HG03378 (cell line): ENCODE results near the gene MMAA.
"Not testable (repeated sequence)": the region's sequence is repeated elsewhere in the genome, so short reads cannot be mapped to it uniquely, and the experiment has no call there.

Experiments
- ATAC-seq: cut with Tn5 transposase; IDR thresholded peaks from one replicate; pipeline ENCODE4 v1.9.1; 2021; ENCODE audit warnings: mild to moderate bottlenecking, moderate library complexity; ENCODE audit not compliant: unreplicated experiment

MMAA gene

GRCh38 chr4:145618932-145619638 is at the start of gene MMAA:
Gene MMAA, plus strand, starts transcription at chr4:145619385. Its CDS starts 19,755 bp downstream, at chr4:145639140.
- peak; percentile 67 for ATAC-seq

GRCh38 chr4:145574546-145574945 is 44.6 kb upstream of the MMAA start:
- not testable (repeated sequence) for ATAC-seq

- no peak for ATAC-seq
These were observed 38.3 kb upstream of the MMAA start for GRCh38 chr4:145580906-145581305.

- no peak for ATAC-seq
These were observed 35.8 kb upstream of the MMAA start for GRCh38 chr4:145583191-145584055.

- ATAC-seq = no peak
These were observed 32.0 kb upstream of the MMAA start for GRCh38 chr4:145587088-145587754.

- ATAC-seq = not testable (repeated sequence)
These were observed 29.8 kb upstream of the MMAA start for GRCh38 chr4:145589381-145589780.

- ATAC-seq = no peak
These were observed 29.1 kb upstream of the MMAA start for GRCh38 chr4:145589916-145590702.

GRCh38 chr4:145602129-145602760 is 16.9 kb upstream of the MMAA start:
- ATAC-seq = no peak

- ATAC-seq = no peak
These were observed 13.2 kb upstream of the MMAA start for GRCh38 chr4:145605941-145606340.

- ATAC-seq = peak; percentile 76
These were observed 9.4 kb upstream of the MMAA start for GRCh38 chr4:145609481-145610427.

- peak; percentile 52 for ATAC-seq
These were observed 5.5 kb upstream of the MMAA start for GRCh38 chr4:145613566-145614232.

- no peak for ATAC-seq
These were observed 5.0 kb upstream of the MMAA start for GRCh38 chr4:145614233-145614610.

GRCh38 chr4:145618210-145618931 is 814 bp upstream of the MMAA start:
- ATAC-seq = no peak

- peak; percentile 50 for ATAC-seq
These were observed 433 bp downstream of the MMAA start for GRCh38 chr4:145619639-145619996.

GRCh38 chr4:145622067-145622466 is 2.9 kb downstream of the MMAA start:
- not testable (repeated sequence) for ATAC-seq

- peak; percentile 59 for ATAC-seq
These were observed 4.6 kb downstream of the MMAA start for GRCh38 chr4:145623831-145624230.

- ATAC-seq = no peak
These were observed 6.8 kb downstream of the MMAA start for GRCh38 chr4:145625677-145626622.
